Gastrocnemius medialis (tissue), 4 donors: ENCODE data around the gene LYG1.

Experiments used
- POLR2A ChIP-seq, 2 donors: fragments of 450-650 bp; IDR thresholded peaks; one replicate each; pipeline ENCODE4 v1.6.1; 2017; ENCODE audit warnings: antibody characterized with exemption in 2 of 2, mild to moderate bottlenecking in 2 of 2, moderate library complexity in 2 of 2
- TF ChIP-seq, protein P1 (sequence below), 5 experiments: fragments of 450-650 bp in 3 of 5; fragments of 200-600 bp in 2 of 5; sonication (generic) in 2 of 5; IDR thresholded peaks in 4 of 5; conservative IDR thresholded peaks in 1 of 5; 1 replicate in 4 of 5; 2 replicates in 1 of 5; pipeline ENCODE4 v1.5.1; 2016 to 2019; ENCODE audit warnings: antibody characterized with exemption in 5 of 5, mild to moderate bottlenecking in 3 of 5, moderate library complexity in 3 of 5

- no peak for TF ChIP-seq POLR2A (IDR thresholded peaks at IDR 0.05)
- TF ChIP-seq, protein P1, sequence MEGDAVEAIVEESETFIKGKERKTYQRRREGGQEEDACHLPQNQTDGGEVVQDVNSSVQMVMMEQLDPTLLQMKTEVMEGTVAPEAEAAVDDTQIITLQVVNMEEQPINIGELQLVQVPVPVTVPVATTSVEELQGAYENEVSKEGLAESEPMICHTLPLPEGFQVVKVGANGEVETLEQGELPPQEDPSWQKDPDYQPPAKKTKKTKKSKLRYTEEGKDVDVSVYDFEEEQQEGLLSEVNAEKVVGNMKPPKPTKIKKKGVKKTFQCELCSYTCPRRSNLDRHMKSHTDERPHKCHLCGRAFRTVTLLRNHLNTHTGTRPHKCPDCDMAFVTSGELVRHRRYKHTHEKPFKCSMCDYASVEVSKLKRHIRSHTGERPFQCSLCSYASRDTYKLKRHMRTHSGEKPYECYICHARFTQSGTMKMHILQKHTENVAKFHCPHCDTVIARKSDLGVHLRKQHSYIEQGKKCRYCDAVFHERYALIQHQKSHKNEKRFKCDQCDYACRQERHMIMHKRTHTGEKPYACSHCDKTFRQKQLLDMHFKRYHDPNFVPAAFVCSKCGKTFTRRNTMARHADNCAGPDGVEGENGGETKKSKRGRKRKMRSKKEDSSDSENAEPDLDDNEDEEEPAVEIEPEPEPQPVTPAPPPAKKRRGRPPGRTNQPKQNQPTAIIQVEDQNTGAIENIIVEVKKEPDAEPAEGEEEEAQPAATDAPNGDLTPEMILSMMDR (IDR thresholded peaks at IDR 0.05 in 4 of 5, conservative IDR thresholded peaks at IDR 0.05 in 1 of 5): no peak
These were observed 41.5 kb upstream of the LYG1 start for GRCh38 chr2:99342536-99342935.
